Measurements from ENCODE around the gene FERD3L.

Gene FERD3L

DNA sequence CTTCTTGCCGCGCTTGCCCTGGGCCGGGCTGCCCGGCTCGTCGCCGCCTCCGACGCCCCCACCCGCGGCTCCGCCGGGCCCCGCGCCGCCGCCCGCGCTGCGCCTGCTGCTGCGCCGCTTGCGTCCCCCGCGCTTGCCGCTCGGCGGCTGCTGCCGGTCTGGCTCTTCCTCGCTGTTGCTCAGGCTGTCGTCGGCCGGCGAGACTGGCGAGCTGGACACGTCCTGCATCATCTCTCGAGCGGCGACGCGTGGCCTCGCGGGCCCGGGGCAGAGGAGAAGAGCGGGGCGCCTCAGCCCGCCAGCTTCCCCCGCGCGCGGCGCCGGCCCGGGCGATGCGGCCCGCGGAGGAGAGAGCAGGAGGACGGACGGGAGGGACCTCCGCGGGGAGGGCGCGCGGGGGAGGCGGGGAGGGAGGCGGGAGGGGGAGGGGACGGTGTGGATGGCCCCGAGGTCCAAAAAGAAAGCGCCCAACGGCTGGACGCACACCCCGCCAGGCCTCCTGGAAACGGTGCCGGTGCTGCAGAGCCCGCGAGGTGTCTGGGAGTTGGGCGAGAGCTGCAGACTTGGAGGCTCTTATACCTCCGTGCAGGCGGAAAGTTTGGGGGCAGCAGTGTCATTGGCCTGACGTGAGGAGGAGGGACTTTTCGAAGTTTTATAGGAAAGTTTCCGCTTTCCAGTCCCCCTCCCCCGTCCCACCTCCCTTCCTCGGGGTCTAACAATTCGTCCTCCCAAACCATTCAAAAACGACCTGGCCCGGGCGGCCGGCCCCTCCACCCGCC, 27.9 kb downstream of the FERD3L start, which contains the start of gene TWIST1:
TSS of gene TWIST1 (minus strand) at position 546 of the 779 bp plus-strand sequence. CDS start at position 231, 315 bp downstream.
- DNase-seq (ENCODE audit: low spot score) = peak; percentile 93

DNA sequence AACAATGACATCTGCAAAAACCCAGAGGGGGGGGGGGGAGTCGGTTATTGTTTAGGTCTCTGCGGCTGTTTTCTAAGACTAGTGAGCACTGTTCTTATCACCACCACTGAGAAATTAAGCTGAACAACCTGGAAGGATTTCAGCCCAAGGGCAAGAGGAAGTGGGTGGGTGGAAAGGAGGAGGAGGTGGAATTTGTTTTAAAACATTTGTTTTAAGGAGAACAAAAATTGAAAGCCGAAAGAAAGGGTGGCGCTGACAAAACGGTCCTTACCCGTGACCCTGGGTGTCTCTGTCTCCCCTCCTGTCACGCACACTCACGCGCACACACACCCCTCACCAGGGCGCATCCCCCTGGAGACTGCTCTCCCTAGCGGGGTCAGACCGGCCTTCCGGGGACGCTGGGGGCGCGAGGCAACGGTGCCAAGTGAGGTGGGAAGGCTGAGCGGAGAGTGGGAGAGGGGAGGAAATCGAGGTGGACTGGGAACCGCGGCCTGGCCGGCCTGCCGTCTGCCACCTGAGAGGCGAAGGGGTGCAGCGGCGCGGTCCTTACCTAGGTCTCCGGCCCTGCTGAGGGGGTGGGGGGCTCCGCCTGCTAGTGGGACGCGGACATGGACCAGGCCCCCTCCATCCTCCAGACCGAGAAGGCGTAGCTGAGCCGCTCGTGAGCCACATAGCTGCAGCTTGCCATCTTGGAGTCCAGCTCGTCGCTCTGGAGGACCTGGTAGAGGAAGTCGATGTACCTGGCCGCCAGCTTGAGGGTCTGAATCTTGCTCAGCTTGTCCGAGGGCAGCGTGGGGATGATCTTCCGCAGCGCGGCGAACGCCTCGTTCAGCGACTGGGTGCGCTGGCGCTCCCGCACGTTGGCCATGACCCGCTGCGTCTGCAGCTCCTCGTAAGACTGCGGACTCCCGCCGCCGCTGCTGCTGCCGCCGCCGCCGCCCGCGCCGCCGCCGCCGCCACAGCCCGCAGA, 28.8 kb downstream of the FERD3L start:
- DNase-seq (ENCODE audit: low spot score) = no peak

- no peak for DNase-seq (ENCODE audit: low spot score)
Measured at GRCh38 chr7:19114551-19114855, 30.7 kb downstream of the FERD3L start.

DNA sequence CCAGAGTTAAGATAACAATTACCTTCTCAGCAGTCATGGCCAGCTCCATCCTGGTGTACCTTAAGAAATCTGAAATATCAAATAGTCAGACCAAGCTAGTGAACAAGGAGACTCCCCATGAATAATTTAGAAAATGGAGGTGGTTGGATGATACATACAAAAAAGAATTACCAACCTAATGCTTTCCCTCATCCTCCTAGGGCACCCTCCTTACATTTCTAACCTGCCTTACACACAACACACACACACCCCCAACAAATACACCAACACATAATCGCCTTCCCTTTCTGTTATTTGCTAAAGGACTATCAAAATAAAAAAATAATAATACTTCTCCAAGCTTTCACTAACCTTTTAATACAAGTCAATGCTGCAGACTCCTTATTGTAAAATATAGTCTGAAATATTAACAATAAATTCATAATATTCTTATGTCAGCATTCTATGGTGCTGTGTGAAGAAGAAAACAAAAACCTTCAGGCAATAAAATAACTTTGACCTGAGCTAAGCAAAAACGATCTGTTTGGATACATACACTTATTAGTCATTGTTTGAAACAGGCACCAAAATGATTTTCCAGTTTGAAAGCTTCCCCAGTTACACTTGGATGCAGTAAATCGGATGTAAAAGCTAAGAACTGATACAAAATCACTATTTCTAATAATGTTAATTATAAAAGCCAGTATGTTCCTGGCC, 31.2 kb downstream of the FERD3L start:
- DNase-seq (ENCODE audit: low spot score) = no peak

DNA sequence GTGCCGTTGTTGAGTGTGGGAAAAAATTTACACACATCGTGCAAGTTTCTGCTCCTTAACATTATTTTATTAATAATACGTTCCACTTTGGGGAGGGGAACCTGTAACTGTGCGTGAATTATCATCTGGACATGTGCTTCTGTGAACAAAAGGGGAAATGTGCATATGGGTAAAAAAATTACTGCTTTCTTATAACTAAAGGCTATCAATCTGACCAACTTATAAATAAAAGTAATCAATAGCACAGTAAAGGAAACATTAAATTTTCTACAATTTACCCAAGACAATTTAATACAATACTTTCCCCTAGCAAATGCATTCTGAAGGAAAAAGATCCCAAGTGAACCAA, 32.2 kb downstream of the FERD3L start:
- no peak for DNase-seq (ENCODE audit: low spot score)

DNA sequence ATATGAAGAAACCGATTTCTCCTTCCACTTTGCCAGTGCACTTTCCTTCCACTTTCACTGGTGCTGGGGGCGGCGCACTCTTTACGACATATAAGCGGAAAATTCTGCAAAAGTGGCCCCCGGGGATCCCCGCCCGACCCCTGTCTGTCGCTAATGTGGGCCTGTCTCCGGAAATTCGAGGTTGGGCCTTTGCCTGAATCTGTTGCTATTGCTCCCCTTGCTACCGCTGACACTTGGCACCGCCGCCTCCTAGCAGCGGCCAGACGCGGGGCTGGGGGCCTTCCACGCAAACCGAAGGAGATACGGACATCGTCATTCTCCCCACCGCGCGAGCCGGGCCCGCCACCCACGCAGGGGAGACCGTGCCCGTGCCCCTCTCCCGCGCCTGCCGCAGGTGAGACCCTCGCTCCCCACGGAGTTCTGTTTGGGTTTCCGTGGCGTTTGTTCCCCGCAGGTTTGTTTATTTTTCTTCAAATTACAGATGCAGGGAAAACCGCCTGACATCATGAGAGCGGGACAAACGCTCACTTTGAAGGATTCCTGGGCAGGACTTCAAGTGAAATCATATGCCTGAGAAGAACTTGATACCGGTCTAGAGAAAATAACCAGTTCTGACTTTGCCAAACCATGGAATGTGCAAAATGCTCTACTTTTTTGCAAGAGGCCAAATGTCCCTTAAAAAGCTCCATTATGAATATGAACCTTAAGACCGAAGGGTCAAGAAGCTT, 32.8 kb downstream of the FERD3L start:
- no peak for DNase-seq (ENCODE audit: low spot score)

DNA sequence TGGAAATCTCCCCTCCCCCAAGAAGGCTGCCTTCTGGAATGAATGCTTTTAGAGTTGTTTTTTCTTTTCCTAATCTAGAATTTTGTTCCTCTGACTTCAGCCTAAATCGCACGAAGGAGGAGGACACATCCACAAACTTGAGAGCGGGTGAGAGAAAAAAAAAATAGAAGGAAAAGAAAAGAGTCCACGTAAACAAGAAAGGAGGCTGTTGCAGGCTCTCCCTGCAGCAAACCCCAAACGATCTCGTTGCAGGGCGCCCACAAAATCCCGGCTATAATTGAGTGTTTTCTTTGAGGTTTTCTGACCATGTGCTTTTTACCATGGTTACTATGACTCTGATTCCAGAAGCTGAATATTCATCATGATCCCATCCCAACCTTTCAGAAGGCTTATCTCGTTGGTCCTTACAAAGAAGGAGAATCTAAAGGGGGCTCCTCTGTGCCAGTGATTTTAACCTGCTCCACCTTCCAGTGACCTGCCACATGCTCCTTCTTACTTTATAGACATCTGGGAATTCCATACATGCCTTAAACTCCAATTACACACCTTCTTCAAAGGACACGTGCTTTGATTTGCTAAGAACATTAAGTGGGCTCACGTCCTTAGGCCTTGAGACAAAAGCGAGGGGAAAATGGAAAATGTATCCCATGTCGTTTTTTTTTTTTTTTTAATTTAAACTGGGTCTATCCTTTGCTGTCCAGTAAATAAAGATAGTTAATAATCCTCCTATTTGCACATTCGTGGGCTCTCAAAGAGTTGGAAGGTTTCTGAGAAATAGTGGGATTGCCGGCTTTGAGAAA, 33.5 kb downstream of the FERD3L start:
- no peak for DNase-seq (ENCODE audit: low spot score)

- no peak for DNase-seq (ENCODE audit: low spot score)
Measured at GRCh38 chr7:19110776-19111175, 34.4 kb downstream of the FERD3L start.

DNA sequence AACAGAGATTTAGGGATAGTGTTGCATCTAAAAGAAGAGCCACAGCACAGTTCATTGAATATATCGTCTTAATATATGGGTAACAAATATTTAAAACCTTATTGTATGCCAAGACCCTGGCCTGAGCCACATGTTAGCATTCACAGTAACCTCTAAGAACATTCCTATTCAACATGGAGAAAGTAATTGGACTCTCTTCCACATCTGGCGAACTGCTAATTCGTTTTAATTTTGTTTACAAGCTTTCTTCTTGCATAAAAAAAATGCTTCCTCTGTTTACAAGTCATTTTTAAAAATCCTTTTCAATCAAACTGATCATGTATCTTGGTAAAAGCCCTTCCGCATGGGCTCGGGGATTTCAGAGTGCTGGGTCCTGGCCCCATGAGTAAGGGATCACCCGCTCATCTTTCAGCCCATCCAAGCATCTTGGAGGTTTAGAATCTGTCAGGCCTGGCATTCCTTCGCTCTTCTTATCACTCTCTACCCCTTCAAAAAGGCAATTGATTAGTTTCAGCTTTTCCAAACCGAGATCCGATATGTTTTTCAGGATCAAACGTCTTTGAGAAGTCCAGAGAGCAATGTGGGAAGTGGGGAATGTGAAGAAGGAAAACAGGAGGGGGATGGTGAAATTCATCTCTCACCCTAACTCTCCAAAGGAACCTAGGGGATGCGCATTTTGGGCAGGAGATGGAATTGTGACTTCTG, 35.0 kb downstream of the FERD3L start:
- DNase-seq (ENCODE audit: low spot score) = no peak

DNA sequence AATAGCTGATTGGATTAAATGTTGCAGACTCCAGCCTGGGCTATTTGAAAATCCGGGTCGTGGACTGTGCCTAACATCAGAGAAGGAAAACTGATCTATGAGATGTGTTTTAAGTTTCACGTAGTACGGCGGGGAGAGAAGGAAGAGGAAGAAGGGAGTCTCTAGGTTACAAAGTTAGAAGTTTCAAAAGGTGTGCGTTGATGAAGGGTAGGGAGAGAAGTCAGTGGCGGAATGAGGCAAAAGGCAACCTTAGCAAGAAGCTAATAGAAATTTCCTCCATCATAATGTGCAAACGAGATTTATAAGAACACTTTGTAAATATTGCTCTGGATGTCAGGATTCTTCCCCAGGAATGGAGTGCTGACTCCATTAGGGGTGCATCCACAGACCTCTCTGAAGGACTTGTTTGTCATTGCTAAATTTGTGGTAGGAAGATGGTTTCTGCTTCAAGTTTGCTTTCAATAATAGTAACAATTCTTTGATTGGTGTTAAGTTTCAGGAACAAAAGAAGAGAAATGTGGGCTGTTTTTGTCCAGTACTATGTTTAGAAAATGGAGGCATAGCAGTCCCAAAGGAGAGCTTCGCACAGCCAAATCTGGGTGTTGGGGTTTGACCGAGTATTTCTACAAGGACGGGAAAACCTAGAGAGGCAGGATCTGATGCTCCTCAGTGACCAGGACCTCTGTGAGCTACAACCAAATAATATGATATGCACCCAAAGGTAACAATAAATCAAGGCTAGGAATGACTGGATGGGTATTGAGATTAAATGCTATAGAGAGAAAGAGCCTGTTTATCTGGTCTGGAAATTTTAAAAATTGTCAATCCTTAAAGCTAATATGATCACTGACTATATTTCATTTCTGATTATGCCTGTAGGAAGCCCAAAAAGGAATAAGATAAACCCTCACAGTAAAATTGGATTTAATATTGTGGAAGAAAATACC, 35.9 kb downstream of the FERD3L start:
- DNase-seq (ENCODE audit: low spot score) = no peak

GRCh38 chr7:19107356-19108146, 37.7 kb downstream of the FERD3L start:
- no peak for DNase-seq (ENCODE audit: low spot score)

GRCh38 chr7:19107081-19107355, 38.2 kb downstream of the FERD3L start:
- DNase-seq (ENCODE audit: low spot score) = no peak

- DNase-seq (ENCODE audit: low spot score) = no peak
Measured at GRCh38 chr7:19106241-19107080, 38.8 kb downstream of the FERD3L start.

DNA sequence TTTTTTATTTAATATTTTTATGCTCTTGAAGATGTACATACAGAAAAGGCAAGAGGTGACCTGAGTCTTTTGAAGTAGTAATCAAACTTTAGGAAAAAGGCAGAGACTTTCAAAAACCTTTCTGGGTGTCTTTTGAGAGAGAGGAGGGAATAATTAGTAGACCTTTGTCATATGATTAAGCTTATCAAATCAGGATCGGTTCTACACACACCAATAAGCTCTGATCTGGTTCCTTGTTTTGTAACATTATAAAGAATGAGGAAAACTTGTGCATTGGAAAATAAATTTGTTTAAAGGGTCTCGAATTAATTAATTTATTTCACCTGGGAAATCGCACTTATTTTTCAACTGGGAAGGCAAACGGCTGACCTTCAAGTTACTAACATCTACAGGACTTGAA, 39.7 kb downstream of the FERD3L start:
- DNase-seq (ENCODE audit: low spot score) = no peak

GRCh38 chr7:19104811-19105210, 40.4 kb downstream of the FERD3L start:
- no peak for DNase-seq (ENCODE audit: low spot score)

DNA sequence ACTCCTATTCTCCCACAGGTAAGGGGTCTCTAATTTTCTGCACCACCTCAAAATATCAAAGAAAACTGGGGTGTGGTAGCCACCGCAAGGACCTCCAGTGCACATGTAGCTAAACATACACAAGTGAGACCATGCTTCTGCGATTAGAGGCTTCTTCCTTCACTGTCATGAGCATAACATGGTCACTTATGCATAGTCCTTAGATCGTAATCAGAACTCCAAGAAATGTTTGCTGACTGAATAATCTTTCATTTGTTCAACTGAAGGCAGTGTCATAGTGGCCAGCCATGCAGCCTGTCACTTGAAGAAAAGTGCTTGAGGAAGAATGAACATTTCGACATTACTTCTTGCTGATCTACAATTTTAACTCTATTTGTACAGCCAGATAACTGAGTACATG, 42.3 kb downstream of the FERD3L start:
- no peak for DNase-seq (ENCODE audit: low spot score)

GRCh38 chr7:19101909-19102308, 43.3 kb downstream of the FERD3L start:
- no peak for DNase-seq (ENCODE audit: low spot score)

- DNase-seq (ENCODE audit: low spot score) = no peak
Measured at GRCh38 chr7:19101472-19101871, 43.7 kb downstream of the FERD3L start.

All from GM03348 (cell line).